NCI-H2107 (cell line): ENCODE results near the gene COMMD3.

Experiments used
- DNase-seq: peaks from one replicate; lab custom pipeline; 2025; lab: John Stamatoyannopoulos, UW

The COMMD3 gene

GRCh38 chr10:22366771-22367170, 50.6 kb downstream of the COMMD3 start:
- no peak for DNase-seq

DNA sequence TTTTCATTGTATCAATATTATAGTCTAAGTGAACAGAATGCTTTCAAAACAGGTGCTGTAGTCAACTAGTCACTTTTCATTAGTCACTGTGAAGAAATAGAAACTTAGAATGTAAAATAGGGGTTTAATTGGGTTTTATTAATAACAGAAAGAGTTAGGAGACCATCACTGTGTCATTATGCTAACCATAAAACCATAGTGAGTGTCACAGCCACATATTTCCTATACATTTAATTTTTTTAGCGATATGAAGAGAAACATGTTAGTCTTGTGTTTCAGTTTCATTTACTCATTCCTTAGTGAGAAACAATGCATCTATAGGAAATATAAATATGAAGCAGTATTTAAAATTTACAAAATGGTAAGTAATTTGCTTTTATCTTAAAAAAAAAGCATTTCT, 51.3 kb downstream of the COMMD3 start:
- DNase-seq: no peak

DNA sequence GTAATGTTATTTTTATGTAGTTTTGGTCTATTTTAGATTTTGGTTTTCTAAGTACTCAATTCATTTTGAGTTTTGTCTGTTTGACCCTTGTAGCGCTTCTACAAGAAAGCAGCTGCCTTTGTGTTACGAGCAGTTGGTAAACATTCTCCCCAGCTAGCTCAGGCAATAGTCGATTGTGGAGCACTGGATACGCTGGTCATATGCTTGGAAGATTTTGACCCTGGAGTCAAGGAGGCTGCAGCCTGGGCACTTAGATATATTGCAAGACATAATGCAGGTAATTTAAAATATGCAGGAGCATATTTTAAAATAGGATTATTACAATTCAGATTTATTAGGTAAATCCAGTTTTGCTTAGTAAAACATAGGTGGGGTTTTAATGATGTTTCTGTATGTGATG, 52.2 kb downstream of the COMMD3 start:
- DNase-seq: no peak

DNA sequence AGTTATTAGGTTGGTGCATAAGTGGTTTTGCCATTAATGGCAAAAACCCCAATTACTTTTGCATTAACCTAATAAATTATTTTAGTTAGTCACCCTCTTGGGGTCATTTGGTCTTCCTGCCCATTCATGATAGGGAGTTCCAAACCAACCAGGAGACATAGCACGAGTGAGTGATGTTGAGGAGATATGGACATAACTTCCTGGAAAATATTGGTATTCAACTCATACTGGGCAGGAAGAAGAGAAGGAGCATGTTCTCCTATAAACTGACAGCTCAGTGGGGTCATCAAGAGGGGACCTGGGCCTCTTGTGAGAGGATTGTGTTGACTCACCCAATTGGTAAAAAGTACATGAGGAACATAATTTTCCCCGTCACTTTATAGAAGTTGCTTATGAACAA, 52.8 kb downstream of the COMMD3 start:
- no peak for DNase-seq

- no peak for DNase-seq
These were observed 53.4 kb downstream of the COMMD3 start for GRCh38 chr10:22369434-22370072.
